Peyer's patch (tissue), 4 donors: ENCODE measurements around the gene GJA4. TPM values are rescaled to one million over a fixed set of nuclear protein-coding genes. Genes with fewer than 3 reads are reported as not detected.

ENCODE experiments used
- DNase-seq, 3 donors: peaks; one replicate each; pipeline ENCODE4 v3.0.0-alpha.2; 2017 to 2019
- H3K27ac ChIP-seq, 4 donors: fragments of 200-600 bp; sonication (generic); one replicate each; pipeline ENCODE4 v1.5.1; 2016 to 2019
- H3K27me3 ChIP-seq, 2 donors: fragments of 200-600 bp; sonication (generic); one replicate each; pipeline ENCODE4 v1.5.1; 2019
- H3K36me3 ChIP-seq, 3 donors: fragments of 200-600 bp; sonication (generic); one replicate each; pipeline ENCODE4 v1.5.1; 2016 to 2019
- H3K4me1 ChIP-seq, 4 donors: fragments of 200-600 bp; sonication (generic); one replicate each; pipeline ENCODE4 v1.5.1; 2016 to 2019
- H3K4me3 ChIP-seq, 4 donors: fragments of 200-600 bp; sonication (generic); 1 replicate in 3 of 4; 2 replicates in 1 of 4; pipeline ENCODE4 v1.5.1; 2016 to 2019; ENCODE audit warnings: mild to moderate bottlenecking in 1 of 4
- H3K9me3 ChIP-seq, 4 donors: fragments of 200-600 bp; sonication (generic); one replicate each; pipeline ENCODE4 v1.5.1; 2016 to 2019; ENCODE audit warnings: mild to moderate bottlenecking in 1 of 4
- POLR2A ChIP-seq, 2 donors: fragments of 450-650 bp; IDR thresholded peaks; one replicate each; pipeline ENCODE4 v1.5.1; 2017; ENCODE audit warnings: antibody characterized with exemption in 2 of 2, mild to moderate bottlenecking in 2 of 2, moderate library complexity in 2 of 2
- total RNA-seq, 4 donors: library from RNA; depleted of rRNA; stranded (reverse); fragments of >200 nt; gene quantifications; one replicate each; pipeline ENCODE4 v1.1.0, GENCODE V29; 2016
- TF ChIP-seq, protein P1 (sequence below), 6 experiments: fragments of 450-650 bp in 4 of 6; fragments of 200-600 bp in 2 of 6; sonication (generic) in 1 of 6; IDR thresholded peaks; one replicate each; pipeline ENCODE4 v1.5.1; 2017 to 2019; ENCODE audit warnings: antibody characterized with exemption in 6 of 6, mild to moderate bottlenecking in 3 of 6, moderate library complexity in 1 of 6

GJA4 gene
- total RNA-seq, 4 donors from 2014 or later, result 2.5 to 6.1 (median 4.3) TPM

GRCh38 chr1:34831721-34832246 is 39.0 kb downstream of the GJA4 start:
- H3K4me3 ChIP-seq, result no peak overlapping the region
- no peak for DNase-seq
- H3K9me3 ChIP-seq, result no peaks in the 10 kb centered on the region
- no peaks in the 10 kb centered on the region for H3K27me3 ChIP-seq
- no peaks in the 10 kb centered on the region for H3K36me3 ChIP-seq
- TF ChIP-seq, protein P1, sequence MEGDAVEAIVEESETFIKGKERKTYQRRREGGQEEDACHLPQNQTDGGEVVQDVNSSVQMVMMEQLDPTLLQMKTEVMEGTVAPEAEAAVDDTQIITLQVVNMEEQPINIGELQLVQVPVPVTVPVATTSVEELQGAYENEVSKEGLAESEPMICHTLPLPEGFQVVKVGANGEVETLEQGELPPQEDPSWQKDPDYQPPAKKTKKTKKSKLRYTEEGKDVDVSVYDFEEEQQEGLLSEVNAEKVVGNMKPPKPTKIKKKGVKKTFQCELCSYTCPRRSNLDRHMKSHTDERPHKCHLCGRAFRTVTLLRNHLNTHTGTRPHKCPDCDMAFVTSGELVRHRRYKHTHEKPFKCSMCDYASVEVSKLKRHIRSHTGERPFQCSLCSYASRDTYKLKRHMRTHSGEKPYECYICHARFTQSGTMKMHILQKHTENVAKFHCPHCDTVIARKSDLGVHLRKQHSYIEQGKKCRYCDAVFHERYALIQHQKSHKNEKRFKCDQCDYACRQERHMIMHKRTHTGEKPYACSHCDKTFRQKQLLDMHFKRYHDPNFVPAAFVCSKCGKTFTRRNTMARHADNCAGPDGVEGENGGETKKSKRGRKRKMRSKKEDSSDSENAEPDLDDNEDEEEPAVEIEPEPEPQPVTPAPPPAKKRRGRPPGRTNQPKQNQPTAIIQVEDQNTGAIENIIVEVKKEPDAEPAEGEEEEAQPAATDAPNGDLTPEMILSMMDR (IDR thresholded peaks at IDR 0.05), result no peak
- TF ChIP-seq POLR2A (IDR thresholded peaks at IDR 0.05), result no peak
- H3K4me1 ChIP-seq, result no peaks in the 10 kb centered on the region
- no peak overlapping the region for H3K27ac ChIP-seq

DNA sequence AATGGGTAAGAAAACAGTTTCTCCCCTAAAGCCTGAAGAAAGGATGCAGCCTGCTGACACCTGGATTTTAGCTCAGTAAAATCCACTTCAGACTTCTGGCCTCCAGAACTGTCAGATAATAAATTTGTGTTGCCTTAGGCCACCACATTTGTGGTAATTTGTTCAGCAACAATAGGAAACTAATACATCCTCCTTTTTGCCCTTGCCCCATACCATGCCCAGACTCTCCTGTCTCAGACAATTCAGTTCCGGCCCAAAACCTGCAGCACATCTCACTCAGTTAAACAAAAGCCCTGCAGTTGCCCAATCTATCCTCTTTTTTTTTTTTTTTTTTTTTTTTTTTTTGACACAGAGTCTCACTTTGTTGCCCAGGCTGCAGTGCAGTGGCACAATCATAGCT is 40.9 kb downstream of the GJA4 start:
- no peaks in the 10 kb centered on the region for H3K9me3 ChIP-seq
- no peak for DNase-seq
- no peak for TF ChIP-seq POLR2A (IDR thresholded peaks at IDR 0.05)
- TF ChIP-seq, protein P1 (IDR thresholded peaks at IDR 0.05), result no peak
- no peak overlapping the region for H3K4me3 ChIP-seq
- no peaks in the 10 kb centered on the region for H3K4me1 ChIP-seq
- no peaks in the 10 kb centered on the region for H3K27me3 ChIP-seq
- H3K36me3 ChIP-seq, result no peaks in the 10 kb centered on the region
- no peak overlapping the region for H3K27ac ChIP-seq

DNA sequence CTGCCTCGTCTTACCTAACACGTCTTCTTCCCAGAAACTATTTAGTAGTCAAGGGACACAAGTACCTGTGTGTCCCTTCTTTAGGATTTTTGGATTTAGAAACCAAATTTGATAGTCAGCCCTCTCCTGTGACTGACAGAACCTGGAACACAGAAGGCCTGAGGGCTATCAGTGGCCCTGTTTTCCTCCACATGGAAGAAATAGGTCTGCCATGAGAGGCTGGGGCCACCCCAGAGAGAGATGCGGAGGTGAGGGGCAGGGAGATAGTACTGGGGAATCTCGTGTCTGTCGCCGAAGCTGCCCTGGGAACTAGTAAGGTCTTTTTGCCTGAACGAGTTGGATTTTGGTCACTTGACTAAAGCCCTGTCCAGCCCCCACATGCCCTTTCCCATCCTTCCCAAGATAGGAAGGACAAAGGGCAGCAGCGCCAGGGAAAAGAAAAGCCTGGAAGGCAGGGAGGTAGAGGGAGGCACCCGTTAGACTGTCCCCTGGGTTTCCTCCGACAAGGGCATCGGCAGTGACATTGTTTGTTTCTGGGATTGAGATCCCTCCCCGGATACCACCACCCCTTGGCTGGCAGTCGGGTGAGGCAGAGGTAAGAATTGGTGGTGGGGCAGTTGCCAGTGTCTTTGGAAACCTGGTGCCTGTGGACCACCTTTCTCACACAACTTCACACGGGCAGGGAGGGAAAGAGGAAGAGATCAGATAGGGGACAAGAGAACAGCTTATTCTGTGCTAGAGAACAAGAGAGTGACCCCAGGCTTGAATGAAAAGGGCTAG is 46.9 kb downstream of the GJA4 start:
- no peak for DNase-seq
- Histone ChIP-seq H3K4me1 (no peaks in the 10 kb centered on the region), H3K27ac (no peak overlapping the region), H3K36me3 (no peaks in the 10 kb centered on the region), H3K4me3 (no peak overlapping the region), H3K27me3 (no peaks in the 10 kb centered on the region), H3K9me3 (no peaks in the 10 kb centered on the region)
- TF ChIP-seq, protein P1 (IDR thresholded peaks at IDR 0.05), result no peak
- no peak for TF ChIP-seq POLR2A (IDR thresholded peaks at IDR 0.05)

DNA sequence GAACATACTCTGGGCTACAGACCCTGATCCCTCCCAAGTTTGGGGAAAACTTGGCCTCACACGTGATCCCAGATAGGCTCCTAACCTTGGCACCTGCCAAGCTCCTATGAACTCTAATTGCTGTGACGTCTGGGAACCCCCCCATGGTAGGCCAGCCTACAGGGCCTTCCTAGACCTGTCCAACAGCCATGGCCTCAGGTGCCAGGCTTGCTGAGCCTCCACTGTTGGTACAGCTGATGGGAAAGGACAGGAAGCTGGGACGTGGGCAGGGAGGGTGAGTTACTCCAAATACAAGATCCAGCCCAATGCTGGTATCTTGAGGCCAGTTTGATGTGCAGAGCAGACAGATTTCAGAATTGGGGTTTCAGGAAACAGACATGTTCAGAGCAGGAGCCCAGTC is 47.6 kb downstream of the GJA4 start:
- no peak overlapping the region for H3K27ac ChIP-seq
- no peaks in the 10 kb centered on the region for H3K36me3 ChIP-seq
- no peaks in the 10 kb centered on the region for H3K9me3 ChIP-seq
- H3K27me3 ChIP-seq, result no peaks in the 10 kb centered on the region
- H3K4me3 ChIP-seq, result no peak overlapping the region
- TF ChIP-seq POLR2A (IDR thresholded peaks at IDR 0.05), result no peak
- TF ChIP-seq, protein P1 (IDR thresholded peaks at IDR 0.05), result no peak
- H3K4me1 ChIP-seq, result no peaks in the 10 kb centered on the region
- no peak for DNase-seq

GRCh38 chr1:34842073-34842472 is 49.3 kb downstream of the GJA4 start:
- TF ChIP-seq, protein P1 (IDR thresholded peaks at IDR 0.05), result no peak
- TF ChIP-seq POLR2A (IDR thresholded peaks at IDR 0.05), result no peak
- Histone ChIP-seq H3K9me3 (no peaks in the 10 kb centered on the region), H3K4me1 (no peaks in the 10 kb centered on the region), H3K36me3 (peaks cover 0 to under 1% (median 0%) of the 10 kb centered on the region in 3 donors), H3K27me3 (no peaks in the 10 kb centered on the region), H3K27ac (no peak overlapping the region), H3K4me3 (no peak overlapping the region)
- no peak for DNase-seq
